Measurements from ENCODE around the gene CCDC61. TPM values are rescaled to one million over a fixed set of nuclear protein-coding genes. Genes with fewer than 3 reads are reported as not detected.

The CCDC61 gene
- total and polyA plus RNA-seq, 2 donors from 2014 or later = 17.8 to 22.2 TPM

- no peak for FAIRE-seq
- no peak for TF ChIP-seq CTCF (IDR thresholded peaks at IDR 0.05; ENCODE audit: borderline replicate concordance, extremely low read depth, insufficient read depth)
These were observed 17.1 kb upstream of the CCDC61 start for GRCh38 chr19:45978156-45978555.

GRCh38 chr19:45981350-45981749 is 13.9 kb upstream of the CCDC61 start:
- no peak for DNase-seq
- no peak for FAIRE-seq
- no peaks in the 10 kb centered on the region for H3K9me3 ChIP-seq (ENCODE audit: control insufficient read depth in 2 of 3, insufficient read depth in 1 of 3, low read length in 3 of 3)
- H3K4me3 ChIP-seq (ENCODE audit: low read length in 3 of 3) = no peak overlapping the region
- no peaks in the 10 kb centered on the region for H3K36me3 ChIP-seq (ENCODE audit: control insufficient read depth in 2 of 3, insufficient read depth in 3 of 3, low read length in 3 of 3)
- H3K4me1 ChIP-seq (ENCODE audit: control insufficient read depth in 2 of 3, insufficient read depth in 2 of 3, low read depth in 1 of 3, low read length in 3 of 3) = no peaks in the 10 kb centered on the region
- TF ChIP-seq CTCF (IDR thresholded peaks at IDR 0.05; ENCODE audit: borderline replicate concordance, extremely low read depth, insufficient read depth) = no peak
- intact Hi-C loops (cut with DNase I) = no loop called here
- no peak overlapping the region for H3K9ac ChIP-seq (ENCODE audit: low read length in 3 of 3)
- no peaks in the 10 kb centered on the region for H3K27me3 ChIP-seq (ENCODE audit: control insufficient read depth, insufficient read depth, low read length)
- H3K27ac ChIP-seq (ENCODE audit: low read depth in 2 of 2, low read length in 2 of 2) = no peak overlapping the region

More at GRCh38 chr19:45978156-45978555, 17.1 kb upstream of the CCDC61 start:
- no peak overlapping the region for H3K4me3 ChIP-seq (ENCODE audit: low read length in 3 of 3)
- no peak overlapping the region for H3K27ac ChIP-seq (ENCODE audit: low read depth in 2 of 2, low read length in 2 of 2)
- H3K36me3 ChIP-seq (ENCODE audit: control insufficient read depth in 2 of 3, insufficient read depth in 3 of 3, low read length in 3 of 3) = no peaks in the 10 kb centered on the region
- no peak overlapping the region for H3K9ac ChIP-seq (ENCODE audit: low read length in 3 of 3)
- no peaks in the 10 kb centered on the region for H3K4me1 ChIP-seq (ENCODE audit: control insufficient read depth in 2 of 3, insufficient read depth in 2 of 3, low read depth in 1 of 3, low read length in 3 of 3)
- peaks cover 13% of the 10 kb centered on the region for H3K27me3 ChIP-seq (ENCODE audit: control insufficient read depth, insufficient read depth, low read length)
- intact Hi-C loops (cut with DNase I) = no loop called here
- no peak for DNase-seq
- H3K9me3 ChIP-seq (ENCODE audit: control insufficient read depth in 2 of 3, insufficient read depth in 1 of 3, low read length in 3 of 3) = no peaks in the 10 kb centered on the region

GRCh38 chr19:45985321-45985720 is 9.9 kb upstream of the CCDC61 start:
- DNase-seq = no peak
- intact Hi-C loops (cut with DNase I) = no loop called here
- TF ChIP-seq CTCF (IDR thresholded peaks at IDR 0.05; ENCODE audit: borderline replicate concordance, extremely low read depth, insufficient read depth) = no peak
- no peak for FAIRE-seq
- no peaks in the 10 kb centered on the region for H3K36me3 ChIP-seq (ENCODE audit: control insufficient read depth in 2 of 3, insufficient read depth in 3 of 3, low read length in 3 of 3)
- H3K4me1 ChIP-seq (ENCODE audit: control insufficient read depth in 2 of 3, insufficient read depth in 2 of 3, low read depth in 1 of 3, low read length in 3 of 3) = no peaks in the 10 kb centered on the region
- no peak overlapping the region for H3K9ac ChIP-seq (ENCODE audit: low read length in 3 of 3)
- no peaks in the 10 kb centered on the region for H3K27me3 ChIP-seq (ENCODE audit: control insufficient read depth, insufficient read depth, low read length)
- H3K4me3 ChIP-seq (ENCODE audit: low read length in 3 of 3) = no peak overlapping the region
- no peaks in the 10 kb centered on the region for H3K9me3 ChIP-seq (ENCODE audit: control insufficient read depth in 2 of 3, insufficient read depth in 1 of 3, low read length in 3 of 3)
- no peak overlapping the region for H3K27ac ChIP-seq (ENCODE audit: low read depth in 2 of 2, low read length in 2 of 2)

- intact Hi-C loops (cut with DNase I) = no loop called here
These were observed 5.0 kb upstream of the CCDC61 start for GRCh38 chr19:45990113-45990728.

More at GRCh38 chr19:45990113-45990728, 5.0 kb upstream of the CCDC61 start:
- no peak for TF ChIP-seq CTCF (IDR thresholded peaks at IDR 0.05; ENCODE audit: borderline replicate concordance, extremely low read depth, insufficient read depth)
- H3K4me3 ChIP-seq (ENCODE audit: low read length in 3 of 3) = no peak overlapping the region
- H3K27ac ChIP-seq (ENCODE audit: low read depth in 2 of 2, low read length in 2 of 2) = no peak overlapping the region
- no peaks in the 10 kb centered on the region for H3K27me3 ChIP-seq (ENCODE audit: control insufficient read depth, insufficient read depth, low read length)
- no peak for DNase-seq
- no peaks in the 10 kb centered on the region for H3K36me3 ChIP-seq (ENCODE audit: control insufficient read depth in 2 of 3, insufficient read depth in 3 of 3, low read length in 3 of 3)
- no peaks in the 10 kb centered on the region for H3K9me3 ChIP-seq (ENCODE audit: control insufficient read depth in 2 of 3, insufficient read depth in 1 of 3, low read length in 3 of 3)
- H3K4me1 ChIP-seq (ENCODE audit: control insufficient read depth in 2 of 3, insufficient read depth in 2 of 3, low read depth in 1 of 3, low read length in 3 of 3) = no peaks in the 10 kb centered on the region
- FAIRE-seq = no peak
- H3K9ac ChIP-seq (ENCODE audit: low read length in 3 of 3) = no peak overlapping the region
